Brain pericyte (primary cell): ENCODE results near the gene HOXA11.

Experiments used
- DNase-seq: peaks from one replicate; pipeline ENCODE4 v3.0.0-alpha.2; 2012; ENCODE audit warnings: low read depth, low spot score

HOXA11 gene

DNA sequence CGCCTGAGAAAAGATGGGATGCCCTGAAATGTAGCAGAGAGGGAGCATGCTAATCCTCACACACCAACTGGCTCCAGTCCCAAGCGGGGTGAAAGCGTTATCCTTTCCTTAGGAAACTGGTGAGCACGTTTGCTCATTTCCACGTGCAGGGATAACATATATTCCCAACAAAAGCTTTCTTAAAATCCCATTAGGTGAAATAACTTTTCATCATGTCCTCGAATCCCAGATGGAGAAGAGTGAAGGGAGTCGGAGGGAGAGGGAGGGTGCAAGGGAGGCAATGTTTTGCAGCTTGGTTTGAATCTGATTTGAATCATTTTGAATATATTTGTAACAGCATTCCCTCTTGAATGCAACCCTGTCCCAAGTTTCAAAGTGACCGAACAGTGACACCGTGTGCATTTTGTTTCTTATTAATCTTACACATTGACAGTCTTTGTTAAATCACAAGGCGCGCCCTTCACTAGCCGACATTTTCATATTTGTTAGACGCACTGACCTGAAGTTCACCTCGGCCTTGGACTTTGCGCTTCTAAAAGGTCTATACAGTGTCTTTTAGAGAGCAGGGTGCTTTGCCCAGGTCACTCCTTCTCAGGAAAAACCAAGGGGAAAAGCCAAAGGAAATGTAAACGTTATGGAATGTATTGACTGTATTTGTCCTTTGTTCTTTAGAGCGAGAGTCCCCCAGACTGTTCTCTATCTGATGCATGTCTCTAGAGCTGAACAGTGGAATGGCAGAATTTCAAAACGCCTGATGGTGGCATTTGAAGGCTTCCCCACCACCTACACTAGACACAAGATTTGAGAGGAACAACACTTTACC is 51.4 kb downstream of the HOXA11 start:
- DNase-seq = no peak

GRCh38 chr7:27132978-27133377 is 52.1 kb downstream of the HOXA11 start:
- no peak for DNase-seq

- no peak for DNase-seq
These were observed 52.8 kb downstream of the HOXA11 start for GRCh38 chr7:27132214-27132613.

- DNase-seq = no peak
These were observed 53.6 kb downstream of the HOXA11 start for GRCh38 chr7:27131390-27131819.
